GM18868 (cell line): ENCODE data around the gene PPM1H.

Source experiments
- ATAC-seq: cut with Tn5 transposase; IDR thresholded peaks from one replicate; pipeline ENCODE4 v1.9.1; 2021; ENCODE audit warnings: mild to moderate bottlenecking, moderate library complexity; ENCODE audit not compliant: unreplicated experiment

Gene PPM1H

DNA sequence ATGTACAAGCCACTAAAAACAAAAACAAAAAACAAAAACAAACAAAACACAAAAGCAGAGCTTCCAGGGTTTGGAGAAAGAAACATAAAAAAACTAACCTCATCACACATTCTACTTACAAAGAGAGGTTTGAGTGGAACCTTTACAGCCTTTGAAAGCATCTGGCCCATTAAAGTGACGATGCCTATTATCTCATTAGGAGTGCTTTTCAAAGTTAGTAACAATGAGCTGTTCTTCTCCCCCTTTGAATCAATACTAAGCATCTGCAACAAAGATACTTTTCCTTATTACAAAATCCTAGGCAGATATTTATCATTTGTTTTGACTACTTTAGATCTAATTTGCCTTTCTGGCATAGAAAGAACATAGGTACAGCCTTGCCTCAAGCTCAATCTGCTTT lies 217.3 kb downstream of the PPM1H start:
- ATAC-seq: no peak

DNA sequence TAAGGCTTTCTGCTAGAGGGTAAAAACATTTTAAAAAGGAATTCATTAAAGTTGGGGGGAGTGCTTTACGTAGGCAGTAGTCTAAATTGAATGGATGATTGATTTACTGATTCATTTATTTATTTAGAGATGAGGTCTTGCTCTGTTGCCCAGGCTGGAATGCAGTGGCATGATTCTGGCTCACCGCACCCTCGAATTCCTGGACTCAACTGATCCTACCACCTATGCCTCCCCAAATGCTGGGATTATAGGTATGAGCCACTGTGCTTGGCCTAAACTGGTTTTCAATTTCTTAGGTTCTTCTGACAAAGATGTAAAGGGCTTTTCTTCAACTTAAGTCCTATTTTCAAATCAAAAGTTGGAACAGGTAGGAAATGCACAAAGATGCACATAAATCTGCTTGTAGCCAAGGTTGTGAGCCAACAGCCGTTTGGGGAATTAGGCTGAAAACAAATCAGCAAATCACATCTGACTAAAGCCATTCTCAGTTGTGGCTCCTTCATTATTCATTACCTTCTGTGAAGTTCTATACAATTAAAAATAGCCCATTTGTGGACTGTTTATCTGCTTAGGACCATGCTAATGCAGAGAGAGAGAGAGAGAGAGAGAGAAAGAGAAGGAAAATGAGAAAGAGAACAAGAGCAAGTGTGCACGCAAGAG lies 218.0 kb downstream of the PPM1H start:
- no peak for ATAC-seq

DNA sequence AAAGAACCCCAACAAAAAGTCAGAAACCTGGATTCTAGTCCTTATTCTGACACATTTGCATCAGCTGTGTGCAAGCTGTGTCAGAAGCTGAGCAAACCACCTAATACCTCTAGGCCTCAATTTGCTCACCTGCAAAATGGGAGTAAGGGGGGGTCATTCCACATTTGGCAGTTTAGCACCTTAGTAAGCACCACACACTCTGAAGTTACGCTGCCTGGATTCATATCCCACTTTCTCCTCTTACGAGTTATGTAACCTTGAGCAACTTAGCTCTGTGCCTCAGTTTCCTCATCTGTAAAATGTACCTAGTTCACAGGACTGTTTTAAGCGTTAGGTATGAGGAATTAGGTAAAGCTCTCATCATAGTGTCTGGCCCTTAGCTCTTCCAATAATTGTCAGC lies 218.9 kb downstream of the PPM1H start:
- no peak for ATAC-seq

DNA sequence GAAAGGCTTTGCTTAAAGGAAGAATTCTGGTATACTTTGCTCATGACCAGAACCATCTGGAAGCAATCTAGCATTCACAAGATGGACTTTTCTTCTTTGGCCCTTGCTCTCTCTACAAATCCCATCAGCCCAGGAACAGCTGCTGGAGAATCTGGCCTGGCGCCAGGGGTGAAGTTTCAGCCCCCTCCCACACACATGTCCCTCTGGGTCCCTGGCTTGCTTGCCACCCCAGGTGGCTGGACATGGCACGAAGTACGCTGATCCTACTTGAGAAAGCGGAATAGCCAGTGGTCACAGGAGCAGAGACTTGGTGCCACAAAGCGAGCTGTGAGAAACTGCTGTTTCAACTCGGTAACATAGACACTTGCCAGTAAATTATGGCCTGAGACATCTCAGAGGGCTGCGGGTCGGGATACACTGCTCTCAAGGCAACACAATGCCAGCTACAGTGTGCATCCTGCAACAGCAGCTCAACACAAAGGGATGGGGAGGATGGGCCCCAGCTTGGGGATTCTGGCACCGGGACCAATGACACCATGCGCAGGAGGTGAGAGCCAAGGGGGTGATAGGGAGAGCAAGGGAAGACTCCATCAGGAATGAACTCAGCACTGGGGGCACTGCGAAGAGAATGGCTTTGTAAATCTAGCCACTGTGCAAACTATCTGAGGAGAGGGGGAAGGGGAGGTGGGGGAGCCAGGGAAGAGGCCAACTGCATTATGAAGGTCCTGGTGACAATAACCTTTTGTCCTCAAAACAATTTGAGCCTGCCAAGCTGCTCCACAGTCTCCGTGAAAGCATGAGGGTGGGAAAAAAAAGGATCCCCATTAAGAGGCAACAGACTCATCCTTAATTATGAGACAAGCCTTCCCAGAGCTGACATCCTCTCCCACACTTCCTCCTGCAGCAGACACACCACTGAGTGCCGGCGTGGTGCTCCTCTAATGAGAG lies 219.9 kb downstream of the PPM1H start:
- ATAC-seq: no peak

DNA sequence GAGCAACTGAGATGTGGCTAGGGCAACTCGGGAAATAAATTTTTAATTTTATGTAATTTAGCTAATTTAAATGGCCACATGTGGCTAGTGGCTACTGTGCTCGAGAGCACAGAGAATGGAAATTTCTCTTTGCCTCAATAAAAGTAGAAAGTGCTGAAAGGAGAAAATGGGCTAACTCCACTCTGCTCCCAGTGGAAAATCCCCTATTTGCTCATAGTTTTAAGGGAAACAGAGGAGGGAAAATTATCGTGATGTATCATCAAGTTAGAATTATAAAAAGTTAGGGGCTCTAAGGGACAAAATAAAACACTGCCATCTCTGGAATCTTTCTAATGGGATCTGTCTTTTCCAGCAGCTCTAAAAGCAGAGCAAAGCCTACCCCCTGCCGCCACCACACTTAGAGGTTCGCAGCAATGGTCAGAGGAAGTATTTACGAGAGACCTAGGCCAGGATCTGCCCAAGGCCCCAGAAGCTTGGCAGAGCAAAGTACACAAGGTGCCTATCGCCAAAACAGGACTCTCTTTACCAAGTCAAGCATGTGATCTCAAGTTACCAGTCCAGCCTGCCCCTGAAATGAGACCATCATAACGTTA lies 220.7 kb downstream of the PPM1H start:
- ATAC-seq: no peak

DNA sequence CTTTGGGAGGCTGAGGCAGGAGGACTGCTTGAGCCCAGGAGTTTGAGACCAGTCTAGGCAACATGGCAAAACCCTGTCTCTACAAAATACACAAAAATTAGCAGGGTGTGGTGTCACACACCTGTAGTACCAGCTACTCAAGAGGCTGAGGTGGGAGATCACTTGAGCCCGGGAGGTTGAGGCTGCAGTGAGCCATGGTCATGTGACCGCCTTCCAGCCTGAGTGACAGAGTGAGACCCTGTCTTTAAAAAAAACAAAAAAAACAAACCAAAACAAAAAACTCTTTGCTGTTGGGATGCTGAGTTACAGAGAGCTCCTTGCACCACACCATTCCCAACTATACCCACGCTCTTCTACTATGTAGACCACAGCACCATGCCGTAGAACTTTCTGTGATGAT lies 221.2 kb downstream of the PPM1H start:
- ATAC-seq: no peak

GRCh38 chr12:62712681-62713573 lies 222.0 kb downstream of the PPM1H start:
- ATAC-seq: no peak

DNA sequence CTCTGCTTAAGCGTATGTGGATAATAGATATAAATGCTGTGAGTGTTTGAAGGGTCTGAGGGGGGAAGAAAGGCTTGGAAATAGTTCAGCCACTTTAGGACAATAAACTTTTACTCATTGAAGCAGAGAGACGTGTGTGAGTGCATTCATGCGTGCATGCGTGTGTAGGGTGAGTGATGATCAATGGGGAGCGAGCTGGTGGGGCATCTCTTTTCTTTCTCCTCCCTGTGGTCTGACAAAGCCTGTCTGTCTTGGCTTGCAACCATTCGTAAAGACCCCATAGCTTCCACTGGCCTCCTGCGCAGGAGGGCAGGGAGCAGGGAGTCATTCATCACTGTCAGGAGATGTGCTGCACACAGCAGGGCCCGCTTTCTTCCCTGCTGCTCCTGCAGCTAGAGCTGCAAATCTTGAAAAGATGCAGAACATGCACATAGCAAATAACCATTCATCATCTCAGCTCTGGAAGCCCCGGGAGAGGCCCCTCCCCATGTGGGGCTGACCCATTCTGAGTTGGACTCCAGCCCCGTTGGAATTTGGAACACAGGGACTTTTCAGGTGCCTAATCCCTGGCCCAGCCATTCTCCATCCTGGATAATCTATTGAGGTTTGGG lies 223.2 kb downstream of the PPM1H start:
- peak; percentile 46 for ATAC-seq

GRCh38 chr12:62709311-62709710 lies 225.6 kb downstream of the PPM1H start:
- no peak for ATAC-seq

DNA sequence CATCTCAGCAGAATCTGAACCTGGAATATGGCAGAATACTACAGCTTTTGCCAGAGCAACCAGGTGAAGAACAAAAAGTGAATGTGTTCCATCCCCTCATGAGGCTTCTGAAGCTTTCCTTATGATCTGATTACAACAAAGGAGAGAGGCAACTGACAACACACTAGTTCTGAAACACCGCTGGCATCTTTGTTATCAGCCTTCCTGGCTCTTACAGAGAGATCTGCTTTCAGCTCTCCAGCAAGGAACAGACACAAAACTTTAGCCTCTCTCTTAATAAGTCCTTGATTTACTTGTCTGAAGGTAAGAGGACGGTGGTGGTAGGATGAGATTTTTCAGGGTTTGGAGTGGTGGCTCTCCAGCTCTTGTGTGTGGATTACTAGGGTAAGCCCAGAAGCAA lies 227.0 kb downstream of the PPM1H start:
- no peak for ATAC-seq

DNA sequence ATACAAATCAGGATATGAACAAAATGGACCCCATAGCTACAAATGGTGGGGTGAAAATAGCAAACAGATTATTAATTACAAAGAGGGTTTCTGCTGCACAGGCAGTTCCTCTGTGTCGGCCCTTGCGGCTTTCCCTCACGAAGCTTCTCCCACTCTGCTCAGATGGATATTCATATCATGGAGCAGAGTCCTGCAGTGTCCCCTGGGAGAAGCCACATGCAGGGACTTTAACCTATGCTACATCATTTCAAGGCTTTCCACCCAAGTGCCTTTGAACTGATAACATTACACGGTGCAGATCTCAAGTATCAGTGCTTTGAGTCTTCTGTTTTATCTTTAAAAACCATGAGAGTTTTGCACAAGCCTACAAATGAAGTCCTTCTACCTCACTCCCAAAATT lies 229.1 kb downstream of the PPM1H start:
- ATAC-seq: no peak

DNA sequence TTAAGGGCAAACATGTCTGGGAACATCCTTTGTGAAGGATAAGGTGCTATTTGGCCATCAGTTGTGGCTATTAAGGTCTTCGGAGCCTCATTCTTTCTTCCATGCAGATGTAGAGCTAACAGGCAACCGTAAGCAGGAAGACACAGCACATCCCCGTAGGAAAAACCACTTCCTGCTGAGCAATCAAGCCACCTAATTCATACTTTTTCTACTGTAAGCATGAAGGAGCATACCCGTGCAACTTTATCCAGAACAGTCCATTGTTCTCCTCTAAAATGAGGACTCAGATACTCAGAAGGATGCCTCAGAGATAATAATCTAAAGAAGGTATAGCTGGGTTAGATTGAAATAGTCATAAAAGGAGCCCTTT lies 232.0 kb downstream of the PPM1H start:
- no peak for ATAC-seq

GRCh38 chr12:62701492-62701891 lies 233.5 kb downstream of the PPM1H start:
- no peak for ATAC-seq

DNA sequence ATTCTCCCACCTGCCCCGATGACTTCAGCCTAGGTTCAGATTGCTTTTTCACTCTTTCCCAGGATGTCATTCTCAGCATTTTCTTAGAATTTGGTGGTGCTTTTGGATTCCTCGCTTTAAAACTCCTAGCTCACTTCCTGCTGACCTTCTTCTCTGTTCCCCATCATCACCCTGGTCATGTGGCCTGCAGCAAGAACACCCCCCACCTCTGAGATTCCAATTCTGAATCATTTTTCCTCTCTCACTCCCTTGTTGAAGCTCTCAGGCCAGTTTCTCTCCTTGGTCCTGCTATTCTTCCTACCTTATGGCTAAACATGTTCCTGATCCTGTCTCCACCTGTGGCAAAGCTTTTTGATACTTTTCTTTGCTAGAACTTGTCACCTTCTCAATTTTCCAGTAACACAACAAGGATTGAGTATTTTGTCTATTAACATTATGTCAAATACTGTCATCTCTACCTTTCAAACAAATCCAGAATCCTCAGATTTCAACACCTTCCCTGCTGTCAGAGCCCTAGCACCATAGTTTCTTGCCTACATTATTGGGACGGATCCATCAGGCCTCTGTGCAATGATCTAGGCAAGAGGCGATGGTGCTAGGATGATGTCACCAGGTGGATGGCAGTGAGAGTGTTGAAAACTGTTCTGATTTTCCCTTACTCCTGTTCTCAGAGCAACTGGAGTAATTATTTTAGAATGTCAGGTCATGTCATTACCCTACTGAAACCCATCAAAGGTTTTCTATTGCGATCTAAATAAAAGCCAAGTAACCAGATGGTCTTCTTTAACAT lies 234.7 kb downstream of the PPM1H start:
- no peak for ATAC-seq

- no peak for ATAC-seq
These were observed 236.2 kb downstream of the PPM1H start for GRCh38 chr12:62698701-62699101.

GRCh38 chr12:62697893-62698292 lies 237.1 kb downstream of the PPM1H start:
- no peak for ATAC-seq

DNA sequence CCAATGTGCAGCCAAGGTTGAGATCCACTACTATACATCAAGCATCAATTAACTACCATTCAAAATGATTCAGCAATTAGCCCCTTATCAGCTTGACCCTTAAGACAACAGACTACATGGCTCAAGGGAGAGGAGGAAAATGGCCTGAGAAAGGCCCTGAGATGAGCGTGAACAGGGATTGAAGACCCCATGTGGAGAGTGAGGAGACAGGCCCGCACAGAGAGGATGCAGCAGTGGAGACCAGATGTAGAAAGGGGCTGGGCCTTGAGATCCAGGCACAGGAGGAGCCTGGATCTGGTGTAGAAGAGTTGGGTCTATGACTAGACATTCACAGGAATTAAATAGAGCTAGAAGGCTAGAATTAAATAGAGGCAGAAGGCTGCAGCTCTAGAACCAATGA lies 239.3 kb downstream of the PPM1H start:
- ATAC-seq: no peak

DNA sequence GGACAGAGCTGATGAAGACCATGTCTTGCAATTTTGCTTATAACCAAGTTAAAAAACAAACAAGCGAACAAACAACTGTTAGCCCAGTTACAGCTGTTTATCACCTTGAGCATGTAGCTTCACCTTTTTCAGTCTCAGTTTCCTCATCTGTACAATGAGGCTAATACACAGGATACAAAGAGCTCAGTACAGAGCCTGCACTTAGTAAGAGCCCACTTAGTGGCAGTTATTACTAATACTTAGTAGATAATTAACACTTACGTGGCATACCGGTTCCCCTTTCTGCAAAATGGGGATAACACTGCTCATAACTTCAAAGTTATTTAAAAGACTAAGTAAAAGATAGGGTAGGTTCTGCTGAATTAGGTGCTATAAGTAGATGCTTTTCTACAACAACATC lies 240.3 kb downstream of the PPM1H start:
- no peak for ATAC-seq

- no peak for ATAC-seq
These were observed 240.8 kb downstream of the PPM1H start for GRCh38 chr12:62694116-62694515.
